ENCODE results near the gene CARNS1. TPM values are rescaled to one million over a fixed set of nuclear protein-coding genes. Genes with fewer than 3 reads are reported as not detected.

CARNS1 gene
- total and polyA plus RNA-seq, 2 experiments from 2014 or later: 0.38 to 0.43 TPM

GRCh38 chr11:67466962-67467771, 51.7 kb downstream of the CARNS1 start:
- no peak for DNase-seq
- Histone ChIP-seq H3K27me3 (replicated peaks; ENCODE audit: insufficient read depth) (no peaks in the 10 kb centered on the region), H2AFZ (no peak overlapping the region), H3K4me1 (ENCODE audit: insufficient read depth) (peaks cover 4% of the 10 kb centered on the region; the same call in 1 of the 2 replicates), H3K9me3 (ENCODE audit: low read depth) (no peaks in the 10 kb centered on the region), H4K20me1 (ENCODE audit: insufficient read depth) (no peaks in the 10 kb centered on the region), H3K79me2 (ENCODE audit: insufficient read depth) (peaks cover 23% of the 10 kb centered on the region; the same call in 1 of the 2 replicates), H3K36me3 (ENCODE audit: low read depth) (no peaks in the 10 kb centered on the region), H3K9me2 (ENCODE audit: insufficient read depth) (no peaks in the 10 kb centered on the region), H3K4me2 (ENCODE audit: unreplicated experiment) (no peak overlapping the region), H3F3A (ENCODE audit: insufficient read depth) (no peaks in the 10 kb centered on the region), H3K9ac (peak overlapping the region; percentile 94; the same call in 1 of the 2 replicates), H3K4me3 (peak overlapping the region; percentile 89; the same call in 1 of the 2 replicates), H3K27ac (no peak overlapping the region)
- in situ Hi-C loops (cut with MboI): no loop called here
- WGBS, 2 experiments (ENCODE audit: low coverage in 1 of 2, low lambda C conversion rate in 2 of 2, missing lambda C conversion rate in 2 of 2): 75 to 83% methylated on average over 7 to 11 of the region's 11 CpGs
- no peak for TF ChIP-seq EZH2phosphoT487 (IDR thresholded peaks at IDR 0.05; ENCODE audit: insufficient read depth, low read depth)

GRCh38 chr11:67468056-67468455, 52.6 kb downstream of the CARNS1 start:
- 24 to 37% methylated on average over 4 to 5 of the region's 5 CpGs for WGBS, 2 experiments (ENCODE audit: low coverage in 1 of 2, low lambda C conversion rate in 2 of 2, missing lambda C conversion rate in 2 of 2)
- in situ Hi-C loops (cut with MboI): no loop called here
- Histone ChIP-seq H3F3A (ENCODE audit: insufficient read depth) (no peaks in the 10 kb centered on the region), H3K9me3 (ENCODE audit: low read depth) (no peaks in the 10 kb centered on the region), H3K36me3 (ENCODE audit: low read depth) (no peaks in the 10 kb centered on the region), H3K27ac (peak overlapping the region; percentile 81), H2AFZ (peak overlapping the region; percentile 77; the same call in 1 of the 2 replicates), H3K79me2 (ENCODE audit: insufficient read depth) (peaks cover 23% of the 10 kb centered on the region; the same call in 1 of the 2 replicates), H3K4me3 (peak overlapping the region; percentile 89), H3K4me2 (ENCODE audit: unreplicated experiment) (peak overlapping the region; percentile 86), H3K9ac (peak overlapping the region; percentile 94), H3K27me3 (replicated peaks; ENCODE audit: insufficient read depth) (no peaks in the 10 kb centered on the region), H3K9me2 (ENCODE audit: insufficient read depth) (no peaks in the 10 kb centered on the region), H3K4me1 (ENCODE audit: insufficient read depth) (peaks cover 4% of the 10 kb centered on the region; the same call in 1 of the 2 replicates), H4K20me1 (ENCODE audit: insufficient read depth) (no peaks in the 10 kb centered on the region)
- no peak for TF ChIP-seq EZH2phosphoT487 (IDR thresholded peaks at IDR 0.05; ENCODE audit: insufficient read depth, low read depth)
- no peak for TF ChIP-seq EZH2 (IDR thresholded peaks at IDR 0.05; ENCODE audit: insufficient read depth, poor library complexity, severe bottlenecking)
- DNase-seq: peak; percentile 36

- peaks cover 23% of the 10 kb centered on the region; the same call in 1 of the 2 replicates for H3K79me2 ChIP-seq (ENCODE audit: insufficient read depth)
- H3K4me3 ChIP-seq: peak overlapping the region; percentile 89
- H2AFZ ChIP-seq: peak overlapping the region; percentile 77
- no peaks in the 10 kb centered on the region for H3K9me2 ChIP-seq (ENCODE audit: insufficient read depth)
- H3F3A ChIP-seq (ENCODE audit: insufficient read depth): no peaks in the 10 kb centered on the region
- 3 to 10% methylated on average over 6 of the region's 6 CpGs for WGBS, 2 experiments (ENCODE audit: low coverage in 1 of 2, low lambda C conversion rate in 2 of 2, missing lambda C conversion rate in 2 of 2)
- no peaks in the 10 kb centered on the region for H3K27me3 ChIP-seq (replicated peaks; ENCODE audit: insufficient read depth)
- no peaks in the 10 kb centered on the region for H4K20me1 ChIP-seq (ENCODE audit: insufficient read depth)
- peak overlapping the region; percentile 94 for H3K9ac ChIP-seq
- in situ Hi-C loops (cut with MboI): no loop called here
- no peaks in the 10 kb centered on the region for H3K36me3 ChIP-seq (ENCODE audit: low read depth)
- H3K4me2 ChIP-seq (ENCODE audit: unreplicated experiment): peak overlapping the region; percentile 86
- TF ChIP-seq EZH2 (IDR thresholded peaks at IDR 0.05; ENCODE audit: insufficient read depth, poor library complexity, severe bottlenecking) (no peak), EZH2phosphoT487 (IDR thresholded peaks at IDR 0.05; ENCODE audit: insufficient read depth, low read depth) (no peak)
- peaks cover 4% of the 10 kb centered on the region; the same call in 1 of the 2 replicates for H3K4me1 ChIP-seq (ENCODE audit: insufficient read depth)
- no peaks in the 10 kb centered on the region for H3K9me3 ChIP-seq (ENCODE audit: low read depth)
- H3K27ac ChIP-seq: peak overlapping the region; percentile 81
- no peak for DNase-seq
These were observed 52.9 kb downstream of the CARNS1 start for GRCh38 chr11:67468456-67468758.

- peak within 1 kb of the TSS; percentile 94 for H3K9ac ChIP-seq
- peak within 1 kb of the TSS; percentile 86 for H3K4me2 ChIP-seq (ENCODE audit: unreplicated experiment)
- no peaks in the 10 kb centered on the region for H3F3A ChIP-seq (ENCODE audit: insufficient read depth)
- no peaks in the 10 kb centered on the region for H3K9me2 ChIP-seq (ENCODE audit: insufficient read depth)
- 0 to 3% methylated on average over 6 to 49 of the region's 76 CpGs for WGBS, 2 experiments (ENCODE audit: low coverage in 1 of 2, low lambda C conversion rate in 2 of 2, missing lambda C conversion rate in 2 of 2)
- H3K9me3 ChIP-seq (ENCODE audit: low read depth): no peaks in the 10 kb centered on the region
- TF ChIP-seq EZH2phosphoT487 (IDR thresholded peaks at IDR 0.05; ENCODE audit: insufficient read depth, low read depth) (no peak), EZH2 (IDR thresholded peaks at IDR 0.05; ENCODE audit: insufficient read depth, poor library complexity, severe bottlenecking) (no peak)
- H4K20me1 ChIP-seq (ENCODE audit: insufficient read depth): no peaks in the 10 kb centered on the region
- H3K4me3 ChIP-seq: peak within 1 kb of the TSS; percentile 89
- H3K79me2 ChIP-seq (ENCODE audit: insufficient read depth): peaks cover 23% of the 10 kb centered on the region; the same call in 1 of the 2 replicates
- H3K27ac ChIP-seq: peak within 1 kb of the TSS; percentile 81
- H3K36me3 ChIP-seq (ENCODE audit: low read depth): no peaks in the 10 kb centered on the region
- H2AFZ ChIP-seq: peak within 1 kb of the TSS; percentile 95
- no peaks in the 10 kb centered on the region for H3K27me3 ChIP-seq (replicated peaks; ENCODE audit: insufficient read depth)
- in situ Hi-C loops (cut with MboI): no loop called here
- peak; percentile 97 for DNase-seq
- peaks cover 4% of the 10 kb centered on the region; the same call in 1 of the 2 replicates for H3K4me1 ChIP-seq (ENCODE audit: insufficient read depth)
These were observed 53.5 kb downstream of the CARNS1 start, which contains the start of gene TMEM134 for GRCh38 chr11:67468759-67469507. TMEM134 (minus strand) TSS chr11:67469251; CDS start chr11:67469192, 59 bp downstream.
